ENCODE measurements around the gene ERG.

DNA sequence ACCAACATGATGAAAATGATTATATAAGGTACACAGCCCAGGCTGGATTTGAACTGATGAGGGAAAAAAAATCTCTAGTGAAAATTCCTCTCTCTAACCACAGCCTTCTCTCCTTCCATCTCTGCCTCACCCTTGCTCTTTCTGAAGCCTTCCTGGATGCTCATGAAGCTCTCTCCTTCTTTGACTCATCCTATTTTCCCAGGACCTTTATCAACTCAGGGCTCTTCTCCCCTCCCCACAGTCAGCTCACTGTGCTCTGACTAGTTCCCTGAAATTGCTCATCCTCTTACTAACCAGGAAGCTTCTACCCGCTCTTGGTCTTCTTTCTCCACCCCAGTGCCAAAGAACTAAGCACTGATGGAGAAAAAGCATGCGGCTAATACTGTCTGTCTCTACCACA, 46.4 kb upstream of the ERG start:
- no peak for TF ChIP-seq ZFX (IDR thresholded peaks at IDR 0.05)
- TF ChIP-seq, protein P1, sequence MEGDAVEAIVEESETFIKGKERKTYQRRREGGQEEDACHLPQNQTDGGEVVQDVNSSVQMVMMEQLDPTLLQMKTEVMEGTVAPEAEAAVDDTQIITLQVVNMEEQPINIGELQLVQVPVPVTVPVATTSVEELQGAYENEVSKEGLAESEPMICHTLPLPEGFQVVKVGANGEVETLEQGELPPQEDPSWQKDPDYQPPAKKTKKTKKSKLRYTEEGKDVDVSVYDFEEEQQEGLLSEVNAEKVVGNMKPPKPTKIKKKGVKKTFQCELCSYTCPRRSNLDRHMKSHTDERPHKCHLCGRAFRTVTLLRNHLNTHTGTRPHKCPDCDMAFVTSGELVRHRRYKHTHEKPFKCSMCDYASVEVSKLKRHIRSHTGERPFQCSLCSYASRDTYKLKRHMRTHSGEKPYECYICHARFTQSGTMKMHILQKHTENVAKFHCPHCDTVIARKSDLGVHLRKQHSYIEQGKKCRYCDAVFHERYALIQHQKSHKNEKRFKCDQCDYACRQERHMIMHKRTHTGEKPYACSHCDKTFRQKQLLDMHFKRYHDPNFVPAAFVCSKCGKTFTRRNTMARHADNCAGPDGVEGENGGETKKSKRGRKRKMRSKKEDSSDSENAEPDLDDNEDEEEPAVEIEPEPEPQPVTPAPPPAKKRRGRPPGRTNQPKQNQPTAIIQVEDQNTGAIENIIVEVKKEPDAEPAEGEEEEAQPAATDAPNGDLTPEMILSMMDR (conservative IDR thresholded peaks at IDR 0.05) = no peak
